Lung (tissue), 12 donors: ENCODE measurements around the gene ZNF385A. TPM values are rescaled to one million over a fixed set of nuclear protein-coding genes. Genes with fewer than 3 reads are reported as not detected.
A peak's percentile ranks its signal among the peaks of the same experiment; 100 is the strongest.

Experiments
- ATAC-seq: fragments of 200-7000 bp; cut with Tn5 transposase; one replicate; pipeline ENCODE4 v1.9.1; 2020; ENCODE audit warnings: moderate number of reproducible peaks; ENCODE audit not compliant: insufficient read depth, low FRiP score
- DNase-seq, 3 donors: peaks; one replicate each; pipeline ENCODE4 v3.0.0-alpha.2; 2013 to 2017
- H3K27ac ChIP-seq, 2 donors: one replicate each; pipeline ENCODE4 v1.5.1; 2013; ENCODE audit warnings: mild to moderate bottlenecking in 2 of 2, moderate library complexity in 2 of 2, control low read depth in 1 of 2, inconsistent platforms in 1 of 2, low read depth in 1 of 2, low read length in 1 of 2
- H3K27me3 ChIP-seq, 3 donors: one replicate each; pipeline ENCODE4 v1.5.1; 2013; ENCODE audit warnings: low read length in 2 of 3; ENCODE audit not compliant: control insufficient read depth in 3 of 3, insufficient read depth in 3 of 3
- H3K36me3 ChIP-seq, 4 donors: one replicate each; pipeline ENCODE4 v1.5.1; 2013; ENCODE audit warnings: low read length in 4 of 4, mild to moderate bottlenecking in 1 of 4, moderate library complexity in 1 of 4; ENCODE audit not compliant: control insufficient read depth in 4 of 4, insufficient read depth in 4 of 4
- H3K4me1 ChIP-seq, 5 donors: one replicate each; pipeline ENCODE4 v1.5.1; 2013; ENCODE audit warnings: low read length in 5 of 5, mild to moderate bottlenecking in 2 of 5, moderate library complexity in 1 of 5; ENCODE audit not compliant: control insufficient read depth in 5 of 5, insufficient read depth in 5 of 5
- H3K4me3 ChIP-seq: one replicate; pipeline ENCODE4 v1.5.1; 2013; ENCODE audit warnings: mild to moderate bottlenecking, control low read depth, moderate library complexity
- H3K9ac ChIP-seq, 2 donors: one replicate each; pipeline ENCODE4 v1.5.1; 2013; ENCODE audit warnings: low read length in 2 of 2, control low read depth in 1 of 2; ENCODE audit not compliant: insufficient read depth in 1 of 2
- H3K9me3 ChIP-seq, 4 donors: one replicate each; pipeline ENCODE4 v1.5.1; 2013; ENCODE audit warnings: low read length in 3 of 4, mild to moderate bottlenecking in 1 of 4, moderate library complexity in 1 of 4; ENCODE audit not compliant: control insufficient read depth in 4 of 4, insufficient read depth in 3 of 4
- WGBS, 2 donors: extraction: QIAGEN DNeasy Blood & Tissue Kit; methylation state at CpG; one replicate each; pipeline ENCODE4 v1.1.7; 2013; 5-methylcytosine and 5-hydroxymethylcytosine counted together
- polyA plus RNA-seq, 2 donors: library from polyadenylated mRNA; stranded (reverse); fragments of 200-250 nt; gene quantifications; one replicate each; pipeline ENCODE4 v1.2.1, GENCODE V29; 2013
- total RNA-seq, 2 donors: library from RNA; depleted of rRNA in 1 of 2; stranded (reverse); fragments of >200 nt in 1 of 2; gene quantifications; one replicate each; pipeline ENCODE4 v1.2.1, GENCODE V29; 2014 to 2021
- TF ChIP-seq, protein P1 (sequence below): IDR thresholded peaks from 2 replicates; pipeline ENCODE4 v1.5.1; 2012; ENCODE audit warnings: mild to moderate bottlenecking; ENCODE audit errors: control extremely low read depth, extremely low read depth
- donor health status: control.
- donor health status: control.
- donor health status: Bipolar disorder and iron deficiency.
- donor health status: healthy.
- donor health status: DM: yes; HTN: yes; CAD: no.

ZNF385A gene
- total and polyA plus RNA-seq, 4 donors = 7.6 to 26.1 (median 16.6) TPM

DNA sequence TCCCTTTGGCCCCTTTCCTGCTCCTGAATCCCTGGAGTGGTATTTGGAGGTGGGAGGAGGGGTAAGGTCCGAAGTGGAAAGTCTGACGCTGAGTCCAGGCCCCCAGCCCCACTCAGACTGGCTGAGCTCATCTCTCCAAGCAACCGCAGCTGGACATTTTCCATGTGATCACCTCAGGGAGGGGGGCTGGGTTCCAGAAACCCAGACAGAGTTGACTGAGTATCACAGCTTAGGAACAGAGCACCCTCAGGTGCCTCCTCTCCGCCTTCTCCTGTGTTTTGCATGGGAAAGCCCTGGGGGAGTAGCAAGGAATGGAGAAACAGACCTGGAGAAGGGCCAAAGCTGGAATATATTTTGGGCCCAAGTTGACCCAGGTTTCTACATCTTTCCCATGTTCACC is 42.6 kb upstream of the ZNF385A start:
- H3K4me1 ChIP-seq = peaks cover 5 to 30% (median 20%) of the 10 kb centered on the region in 5 donors
- no peak for ATAC-seq
- no peak overlapping the region for H3K4me3 ChIP-seq
- H3K9ac ChIP-seq = no peak overlapping the region
- H3K27ac ChIP-seq = peak overlapping the region in 1 of 2 donors; percentile 86
- DNase-seq = no peak
- peaks cover 0 to 4% (median 0%) of the 10 kb centered on the region in 3 donors for H3K27me3 ChIP-seq
- no peaks in the 10 kb centered on the region for H3K36me3 ChIP-seq
- H3K9me3 ChIP-seq = no peaks in the 10 kb centered on the region
- TF ChIP-seq, protein P1, sequence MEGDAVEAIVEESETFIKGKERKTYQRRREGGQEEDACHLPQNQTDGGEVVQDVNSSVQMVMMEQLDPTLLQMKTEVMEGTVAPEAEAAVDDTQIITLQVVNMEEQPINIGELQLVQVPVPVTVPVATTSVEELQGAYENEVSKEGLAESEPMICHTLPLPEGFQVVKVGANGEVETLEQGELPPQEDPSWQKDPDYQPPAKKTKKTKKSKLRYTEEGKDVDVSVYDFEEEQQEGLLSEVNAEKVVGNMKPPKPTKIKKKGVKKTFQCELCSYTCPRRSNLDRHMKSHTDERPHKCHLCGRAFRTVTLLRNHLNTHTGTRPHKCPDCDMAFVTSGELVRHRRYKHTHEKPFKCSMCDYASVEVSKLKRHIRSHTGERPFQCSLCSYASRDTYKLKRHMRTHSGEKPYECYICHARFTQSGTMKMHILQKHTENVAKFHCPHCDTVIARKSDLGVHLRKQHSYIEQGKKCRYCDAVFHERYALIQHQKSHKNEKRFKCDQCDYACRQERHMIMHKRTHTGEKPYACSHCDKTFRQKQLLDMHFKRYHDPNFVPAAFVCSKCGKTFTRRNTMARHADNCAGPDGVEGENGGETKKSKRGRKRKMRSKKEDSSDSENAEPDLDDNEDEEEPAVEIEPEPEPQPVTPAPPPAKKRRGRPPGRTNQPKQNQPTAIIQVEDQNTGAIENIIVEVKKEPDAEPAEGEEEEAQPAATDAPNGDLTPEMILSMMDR = no peak
- WGBS, 2 donors = 78% methylated on average over 4 of the region's 4 CpGs

- DNase-seq (no peak), ATAC-seq (no peak)
- 78 to 92% methylated on average over 3 of the region's 3 CpGs for WGBS, 2 donors
- no peaks in the 10 kb centered on the region for H3K9me3 ChIP-seq
- H3K9ac ChIP-seq = no peak overlapping the region
- H3K27ac ChIP-seq = peak overlapping the region in 1 of 2 donors; percentile 86
- TF ChIP-seq, protein P1 = no peak
- H3K4me3 ChIP-seq = no peak overlapping the region
- H3K27me3 ChIP-seq = peaks cover 0 to 4% (median 0%) of the 10 kb centered on the region in 3 donors
- H3K4me1 ChIP-seq = peaks cover 3 to 27% (median 17%) of the 10 kb centered on the region in 5 donors
- H3K36me3 ChIP-seq = no peaks in the 10 kb centered on the region
Observed at GRCh38 chr12:54426690-54427089, 42.2 kb upstream of the ZNF385A start.

- peaks cover 0 to 8% (median 0%) of the 10 kb centered on the region in 3 donors for H3K27me3 ChIP-seq
- H3K27ac ChIP-seq = no peak overlapping the region
- TF ChIP-seq, protein P1 = no peak
- no peaks in the 10 kb centered on the region for H3K9me3 ChIP-seq
- DNase-seq = peak in 2 of 3 donors; percentile 40 to 44
- WGBS, 2 donors = 49 to 57% methylated on average over 2 of the region's 2 CpGs
- H3K4me3 ChIP-seq = no peak overlapping the region
- ATAC-seq = no peak
- H3K36me3 ChIP-seq = no peaks in the 10 kb centered on the region
- H3K4me1 ChIP-seq = peaks cover 3 to 29% (median 19%) of the 10 kb centered on the region in 5 donors
- H3K9ac ChIP-seq = no peak overlapping the region
Observed at GRCh38 chr12:54425702-54426101, 41.2 kb upstream of the ZNF385A start.

GRCh38 chr12:54424224-54424623 is 39.7 kb upstream of the ZNF385A start:
- Histone ChIP-seq H3K4me1 (peaks cover 3 to 33% (median 30%) of the 10 kb centered on the region in 5 donors), H3K36me3 (no peaks in the 10 kb centered on the region), H3K27ac (no peak overlapping the region), H3K9ac (no peak overlapping the region), H3K4me3 (no peak overlapping the region), H3K27me3 (peaks cover 0 to 9% (median 0%) of the 10 kb centered on the region in 3 donors), H3K9me3 (no peaks in the 10 kb centered on the region)
- DNase-seq = no peak
- no peak for ATAC-seq
- 72 to 76% methylated on average over 3 of the region's 3 CpGs for WGBS, 2 donors
- TF ChIP-seq, protein P1 = no peak
